Measurements from ENCODE around the gene KDM4C.

The KDM4C gene

DNA sequence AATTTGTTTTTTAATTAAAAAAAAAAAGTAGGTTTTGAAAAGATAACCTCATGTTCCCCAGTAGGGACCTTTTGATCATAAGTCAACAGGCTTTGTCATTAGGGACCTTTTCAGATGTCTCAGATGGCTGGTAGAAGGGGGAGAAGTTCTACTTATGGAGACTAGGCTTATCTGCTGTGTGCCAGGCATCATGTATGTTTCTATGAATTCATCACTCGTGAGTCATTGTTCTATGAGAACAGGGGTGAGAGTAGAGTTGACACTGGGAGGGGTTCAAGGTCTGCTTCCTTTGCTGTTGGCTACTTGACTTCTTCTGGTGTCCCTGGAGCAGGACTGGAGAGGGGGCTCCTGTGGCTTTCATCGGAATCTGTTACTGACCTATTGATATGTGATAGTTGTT, 138.8 kb downstream of the KDM4C start:
- H3K79me2 ChIP-seq (ENCODE audit: insufficient read depth, low read length): no peaks in the 10 kb centered on the region
- no peaks in the 10 kb centered on the region for H3K4me1 ChIP-seq (ENCODE audit: insufficient read depth, low read length, severe bottlenecking)
- H3K27ac ChIP-seq (ENCODE audit: low read depth, low read length, poor library complexity, severe bottlenecking): no peak overlapping the region
- H3F3A ChIP-seq (ENCODE audit: insufficient read depth, low read length): no peaks in the 10 kb centered on the region
- H3K4me2 ChIP-seq (ENCODE audit: low read length): no peak overlapping the region
- TF ChIP-seq, protein P1, sequence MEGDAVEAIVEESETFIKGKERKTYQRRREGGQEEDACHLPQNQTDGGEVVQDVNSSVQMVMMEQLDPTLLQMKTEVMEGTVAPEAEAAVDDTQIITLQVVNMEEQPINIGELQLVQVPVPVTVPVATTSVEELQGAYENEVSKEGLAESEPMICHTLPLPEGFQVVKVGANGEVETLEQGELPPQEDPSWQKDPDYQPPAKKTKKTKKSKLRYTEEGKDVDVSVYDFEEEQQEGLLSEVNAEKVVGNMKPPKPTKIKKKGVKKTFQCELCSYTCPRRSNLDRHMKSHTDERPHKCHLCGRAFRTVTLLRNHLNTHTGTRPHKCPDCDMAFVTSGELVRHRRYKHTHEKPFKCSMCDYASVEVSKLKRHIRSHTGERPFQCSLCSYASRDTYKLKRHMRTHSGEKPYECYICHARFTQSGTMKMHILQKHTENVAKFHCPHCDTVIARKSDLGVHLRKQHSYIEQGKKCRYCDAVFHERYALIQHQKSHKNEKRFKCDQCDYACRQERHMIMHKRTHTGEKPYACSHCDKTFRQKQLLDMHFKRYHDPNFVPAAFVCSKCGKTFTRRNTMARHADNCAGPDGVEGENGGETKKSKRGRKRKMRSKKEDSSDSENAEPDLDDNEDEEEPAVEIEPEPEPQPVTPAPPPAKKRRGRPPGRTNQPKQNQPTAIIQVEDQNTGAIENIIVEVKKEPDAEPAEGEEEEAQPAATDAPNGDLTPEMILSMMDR (IDR thresholded peaks at IDR 0.05; ENCODE audit: low read length): no peak
- TF ChIP-seq EZH2 (IDR thresholded peaks at IDR 0.05; ENCODE audit: borderline replicate concordance, low read length): no peak
- peaks cover 18% of the 10 kb centered on the region for H3K36me3 ChIP-seq (ENCODE audit: insufficient read depth, low read length)
- no peaks in the 10 kb centered on the region for H3K27me3 ChIP-seq (ENCODE audit: insufficient read depth, low read length)
- H3K4me3 ChIP-seq (ENCODE audit: low read depth, low read length, poor library complexity, severe bottlenecking): no peak overlapping the region
- no peaks in the 10 kb centered on the region for H3K9me3 ChIP-seq (ENCODE audit: low read length)
- H2AFZ ChIP-seq (ENCODE audit: low read length): no peak overlapping the region
- no peak overlapping the region for H3K9ac ChIP-seq (ENCODE audit: low read length)
- no peaks in the 10 kb centered on the region for H4K20me1 ChIP-seq (ENCODE audit: insufficient read depth, low read length)
- no peaks in the 10 kb centered on the region for H3K9me2 ChIP-seq (ENCODE audit: low read depth, low read length)

- H3K4me3 ChIP-seq (ENCODE audit: low read depth, low read length, poor library complexity, severe bottlenecking): no peak overlapping the region
- no peaks in the 10 kb centered on the region for H4K20me1 ChIP-seq (ENCODE audit: insufficient read depth, low read length)
- H3K4me1 ChIP-seq (ENCODE audit: insufficient read depth, low read length, severe bottlenecking): no peaks in the 10 kb centered on the region
- TF ChIP-seq EZH2 (IDR thresholded peaks at IDR 0.05; ENCODE audit: borderline replicate concordance, low read length): no peak
- TF ChIP-seq, protein P1 (IDR thresholded peaks at IDR 0.05; ENCODE audit: low read length): no peak
- no peaks in the 10 kb centered on the region for H3F3A ChIP-seq (ENCODE audit: insufficient read depth, low read length)
- H2AFZ ChIP-seq (ENCODE audit: low read length): no peak overlapping the region
- H3K27ac ChIP-seq (ENCODE audit: low read depth, low read length, poor library complexity, severe bottlenecking): no peak overlapping the region
- H3K4me2 ChIP-seq (ENCODE audit: low read length): no peak overlapping the region
- no peaks in the 10 kb centered on the region for H3K79me2 ChIP-seq (ENCODE audit: insufficient read depth, low read length)
- no peaks in the 10 kb centered on the region for H3K9me2 ChIP-seq (ENCODE audit: low read depth, low read length)
- peaks cover 18% of the 10 kb centered on the region for H3K36me3 ChIP-seq (ENCODE audit: insufficient read depth, low read length)
- H3K9ac ChIP-seq (ENCODE audit: low read length): no peak overlapping the region
- H3K9me3 ChIP-seq (ENCODE audit: low read length): no peaks in the 10 kb centered on the region
- H3K27me3 ChIP-seq (ENCODE audit: insufficient read depth, low read length): no peaks in the 10 kb centered on the region
Observed at GRCh38 chr9:6897207-6897822, 139.5 kb downstream of the KDM4C start.

DNA sequence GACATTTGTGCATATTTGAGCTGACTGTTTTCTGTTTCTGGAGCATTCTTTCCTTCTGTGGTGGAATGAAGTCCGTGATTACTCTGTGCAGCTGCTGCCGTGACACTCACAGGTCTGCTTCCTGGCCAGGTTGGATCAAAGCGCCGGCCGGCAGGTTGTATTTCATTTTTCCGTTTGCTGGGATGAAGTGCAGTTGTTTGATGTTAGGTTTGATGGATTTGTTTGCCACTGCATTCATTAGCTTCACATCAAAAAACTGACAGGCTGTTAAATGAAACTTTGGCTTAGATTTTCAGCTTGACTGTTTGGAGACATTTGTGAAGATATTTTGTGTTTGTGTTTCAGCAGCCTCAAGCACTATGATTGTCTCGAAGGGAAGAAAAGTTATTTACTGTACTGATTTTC, 140.1 kb downstream of the KDM4C start:
- Histone ChIP-seq H4K20me1 (ENCODE audit: insufficient read depth, low read length) (no peaks in the 10 kb centered on the region), H3K9ac (ENCODE audit: low read length) (no peak overlapping the region), H3F3A (ENCODE audit: insufficient read depth, low read length) (no peaks in the 10 kb centered on the region), H3K9me3 (ENCODE audit: low read length) (no peaks in the 10 kb centered on the region), H3K79me2 (ENCODE audit: insufficient read depth, low read length) (no peaks in the 10 kb centered on the region), H3K4me2 (ENCODE audit: low read length) (no peak overlapping the region), H2AFZ (ENCODE audit: low read length) (no peak overlapping the region), H3K4me3 (ENCODE audit: low read depth, low read length, poor library complexity, severe bottlenecking) (no peak overlapping the region), H3K9me2 (ENCODE audit: low read depth, low read length) (no peaks in the 10 kb centered on the region), H3K4me1 (ENCODE audit: insufficient read depth, low read length, severe bottlenecking) (no peaks in the 10 kb centered on the region), H3K27me3 (ENCODE audit: insufficient read depth, low read length) (no peaks in the 10 kb centered on the region), H3K36me3 (ENCODE audit: insufficient read depth, low read length) (peaks cover 17% of the 10 kb centered on the region), H3K27ac (ENCODE audit: low read depth, low read length, poor library complexity, severe bottlenecking) (no peak overlapping the region)
- TF ChIP-seq, protein P1 (IDR thresholded peaks at IDR 0.05; ENCODE audit: low read length): no peak
- no peak for TF ChIP-seq EZH2 (IDR thresholded peaks at IDR 0.05; ENCODE audit: borderline replicate concordance, low read length)
